Neural progenitor cell (in vitro differentiated cells): ENCODE data around the gene RAB17.

Experiments used
- CTCF ChIP-seq: fragments of 200-600 bp; sonication (generic); IDR thresholded peaks from 2 replicates; pipeline ENCODE4 v1.5.1; 2017; ENCODE audit warnings: antibody characterized with exemption, mild to moderate bottlenecking
- EZH2 ChIP-seq: fragments of 200-600 bp; sonication (generic); IDR thresholded peaks from 2 replicates; pipeline ENCODE4 v1.6.1; 2017; ENCODE audit warnings: antibody characterized with exemption, mild to moderate bottlenecking, moderate library complexity

- no peak for TF ChIP-seq EZH2
- TF ChIP-seq CTCF: no peak
These were observed 14.4 kb downstream of the RAB17 start for GRCh38 chr2:237575869-237576862.
